Mucosa of descending colon (tissue), 3 donors: ENCODE measurements around the gene PLPP4. TPM values are rescaled to one million over a fixed set of nuclear protein-coding genes. Genes with fewer than 3 reads are reported as not detected.

ENCODE experiments used
- ATAC-seq: fragments of 200-7000 bp; cut with Tn5 transposase; one replicate; pipeline ENCODE4 v1.9.1; 2020; ENCODE audit warnings: mild to moderate bottlenecking, moderate library complexity
- DNase-seq, 3 donors: peaks; one replicate each; pipeline ENCODE4 v3.0.0-alpha.2; 2020
- H3K36me3 ChIP-seq: fragments of 200-600 bp; one replicate; pipeline ENCODE4 v1.8.0; 2021; ENCODE audit warnings: low read depth, mild to moderate bottlenecking
- H3K4me1 ChIP-seq: fragments of 200-600 bp; one replicate; pipeline ENCODE4 v1.8.0; 2021; ENCODE audit warnings: low read depth, mild to moderate bottlenecking
- H3K4me3 ChIP-seq: fragments of 200-600 bp; one replicate; pipeline ENCODE4 v1.8.0; 2021; ENCODE audit warnings: mild to moderate bottlenecking
- H3K9me3 ChIP-seq: fragments of 200-600 bp; one replicate; pipeline ENCODE4 v1.8.0; 2021; ENCODE audit warnings: mild to moderate bottlenecking
- CTCF ChIP-seq: fragments of 200-600 bp; IDR thresholded peaks from one replicate; pipeline ENCODE4 v1.8.0; 2022; ENCODE audit warnings: antibody characterized with exemption, mild to moderate bottlenecking
- intact Hi-C, 2 donors: fragments of 100-400 bp; cut with DNase I in 1 of 2; cut with micrococcal nuclease in 1 of 2; formaldehyde crosslinking; loops; one replicate each; pipeline versions ENCODE4 v1.11.0 to v1.11.1; 2022; cut with DNase I, micrococcal nuclease
- total RNA-seq, 3 donors: library from RNA; stranded (reverse); fragmentation: NEBNext Ultra II Directional in 2 of 3; extraction: Animal tissue kit (Norgen Biotek cat#: 25700) in 2 of 3; gene quantifications; one replicate each; pipeline versions ENCODE4 v1.2.1 to v1.2.4, GENCODE V29; 2021 to 2023
- donor health status: DM: no; HTN: no; CAD: no; lungs with moderate emphysema.
- donor health status: DM: no; HTN: no; CAD: no.
- donor health status: DM: no; HTN: yes; CAD: no.

The PLPP4 gene
- total RNA-seq, 3 donors from 2014 or later: 2.6 TPM; not detected in 2

- intact Hi-C loops: no loop called here
- Histone ChIP-seq H3K36me3 (no peaks in the 10 kb centered on the region), H3K4me1 (no peaks in the 10 kb centered on the region), H3K9me3 (no peaks in the 10 kb centered on the region), H3K4me3 (no peak overlapping the region)
- ATAC-seq (no peak), DNase-seq (no peak)
- TF ChIP-seq CTCF: no peak
These were observed 136.7 kb downstream of the PLPP4 start for GRCh38 chr10:120593693-120594092.

GRCh38 chr10:120597902-120598301, 140.9 kb downstream of the PLPP4 start:
- Histone ChIP-seq H3K4me1 (no peaks in the 10 kb centered on the region), H3K36me3 (no peaks in the 10 kb centered on the region), H3K4me3 (no peak overlapping the region), H3K9me3 (no peaks in the 10 kb centered on the region)
- intact Hi-C loops: no loop called here
- DNase-seq (no peak), ATAC-seq (no peak)
- TF ChIP-seq CTCF: no peak

- no peaks in the 10 kb centered on the region for H3K4me1 ChIP-seq
- no peak for ATAC-seq
- intact Hi-C loops: no loop called here
These were observed 141.4 kb downstream of the PLPP4 start for GRCh38 chr10:120598386-120598785.

GRCh38 chr10:120599200-120599724, 142.2 kb downstream of the PLPP4 start:
- intact Hi-C loops: no loop called here

More at GRCh38 chr10:120598386-120598785, 141.4 kb downstream of the PLPP4 start:
- no peak for DNase-seq
- H3K36me3 ChIP-seq: no peaks in the 10 kb centered on the region
- TF ChIP-seq CTCF: no peak
- no peak overlapping the region for H3K4me3 ChIP-seq
- H3K9me3 ChIP-seq: no peaks in the 10 kb centered on the region

GRCh38 chr10:120600871-120601649, 144.0 kb downstream of the PLPP4 start:
- Histone ChIP-seq H3K9me3 (no peaks in the 10 kb centered on the region), H3K4me1 (no peaks in the 10 kb centered on the region), H3K4me3 (no peak overlapping the region), H3K36me3 (no peaks in the 10 kb centered on the region)
- DNase-seq: no peak
- TF ChIP-seq CTCF: no peak
- intact Hi-C loops: no loop called here
- no peak for ATAC-seq

More at GRCh38 chr10:120599200-120599724, 142.2 kb downstream of the PLPP4 start:
- no peak for DNase-seq
- H3K4me1 ChIP-seq: no peaks in the 10 kb centered on the region
- no peak overlapping the region for H3K4me3 ChIP-seq
- H3K9me3 ChIP-seq: no peaks in the 10 kb centered on the region
- TF ChIP-seq CTCF: no peak
- ATAC-seq: no peak
- H3K36me3 ChIP-seq: no peaks in the 10 kb centered on the region
